Colonic mucosa (tissue), 4 donors: ENCODE data around the gene SLC9A9. TPM values are rescaled to one million over a fixed set of nuclear protein-coding genes. Genes with fewer than 3 reads are reported as not detected.

Source experiments
- DNase-seq: peaks from one replicate; pipeline ENCODE4 v3.0.0-alpha.2; 2020
- H3K27ac ChIP-seq: fragments of 200-600 bp; one replicate; pipeline ENCODE4 v1.8.0; 2021
- H3K27me3 ChIP-seq: fragments of 200-600 bp; one replicate; pipeline ENCODE4 v1.8.0; 2021
- H3K36me3 ChIP-seq: fragments of 200-600 bp; one replicate; pipeline ENCODE4 v1.8.0; 2021
- H3K4me1 ChIP-seq: fragments of 200-600 bp; one replicate; pipeline ENCODE4 v1.8.0; 2021; ENCODE audit warnings: mild to moderate bottlenecking
- H3K4me3 ChIP-seq: fragments of 200-600 bp; one replicate; pipeline ENCODE4 v1.8.0; 2021
- H3K9ac ChIP-seq, 2 donors: one replicate each; pipeline ENCODE4 v1.7.0; 2013; ENCODE audit warnings: control low read depth in 2 of 2, low read depth in 2 of 2, low read length in 2 of 2
- H3K9me3 ChIP-seq: fragments of 200-600 bp; one replicate; pipeline ENCODE4 v1.8.0; 2021
- intact Hi-C: fragments of 100-400 bp; cut with DNase I; formaldehyde crosslinking; loops from one replicate; pipeline ENCODE4 v1.14.1; 2022
- total RNA-seq, 2 donors: library from RNA; stranded (reverse); fragmentation: NEBNext Ultra II Directional in 1 of 2; extraction: Animal tissue kit (Norgen Biotek cat#: 25700) in 1 of 2; gene quantifications; one replicate each; pipeline ENCODE4 v1.2.1, GENCODE V29; 2021
- TF ChIP-seq, protein P1 (sequence below): fragments of 200-600 bp; IDR thresholded peaks from one replicate; pipeline ENCODE4 v1.8.0; 2022; ENCODE audit warnings: antibody characterized with exemption, mild to moderate bottlenecking
- donor health status: healthy.
- donor health status: DM: no; HTN: no; CAD: no.
- donor health status: DM: no; HTN: no; CAD: no.

Gene SLC9A9
- total RNA-seq, 2 donors from 2014 or later: 2.5 to 6.5 TPM

DNA sequence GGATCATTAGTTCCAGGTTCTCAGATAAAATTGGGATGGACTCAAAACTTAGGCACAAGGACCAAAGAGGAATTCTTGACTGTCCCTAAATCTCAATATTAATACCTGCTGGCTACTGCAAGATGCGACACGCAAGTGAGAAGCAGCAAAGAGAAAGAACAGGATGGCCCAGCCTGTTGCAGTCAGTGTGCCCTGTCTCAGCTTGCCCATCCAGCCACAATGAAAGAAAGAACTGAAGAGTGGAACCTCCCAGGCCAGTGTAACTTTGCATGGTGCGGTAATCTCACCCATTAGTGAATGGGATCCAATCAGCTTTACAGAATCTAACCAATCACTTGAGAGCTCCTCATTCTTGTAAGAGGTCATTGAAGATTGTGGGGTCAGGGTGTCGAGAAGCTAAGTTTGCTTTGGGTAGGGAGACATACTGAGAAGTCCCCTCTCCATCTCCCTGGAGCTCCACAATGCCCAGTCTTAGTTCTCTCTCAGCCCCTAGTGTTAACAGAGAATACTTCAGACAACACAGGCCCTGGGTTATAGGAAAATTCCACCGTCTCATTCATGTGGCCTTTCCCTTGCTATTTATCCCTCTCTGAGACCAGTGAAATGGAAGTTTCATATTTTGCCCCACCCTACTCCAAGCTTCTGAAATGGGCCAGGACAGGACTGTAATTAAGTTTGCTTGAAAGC is 3.2 kb upstream of the SLC9A9 start:
- Histone ChIP-seq H3K4me3 (no peak overlapping the region), H3K27ac (no peak overlapping the region), H3K9ac (no peak overlapping the region), H3K4me1 (no peaks in the 10 kb centered on the region), H3K9me3 (no peaks in the 10 kb centered on the region), H3K36me3 (no peaks in the 10 kb centered on the region), H3K27me3 (no peaks in the 10 kb centered on the region)
- intact Hi-C loops: no loop called here
- no peak for DNase-seq
- TF ChIP-seq, protein P1, sequence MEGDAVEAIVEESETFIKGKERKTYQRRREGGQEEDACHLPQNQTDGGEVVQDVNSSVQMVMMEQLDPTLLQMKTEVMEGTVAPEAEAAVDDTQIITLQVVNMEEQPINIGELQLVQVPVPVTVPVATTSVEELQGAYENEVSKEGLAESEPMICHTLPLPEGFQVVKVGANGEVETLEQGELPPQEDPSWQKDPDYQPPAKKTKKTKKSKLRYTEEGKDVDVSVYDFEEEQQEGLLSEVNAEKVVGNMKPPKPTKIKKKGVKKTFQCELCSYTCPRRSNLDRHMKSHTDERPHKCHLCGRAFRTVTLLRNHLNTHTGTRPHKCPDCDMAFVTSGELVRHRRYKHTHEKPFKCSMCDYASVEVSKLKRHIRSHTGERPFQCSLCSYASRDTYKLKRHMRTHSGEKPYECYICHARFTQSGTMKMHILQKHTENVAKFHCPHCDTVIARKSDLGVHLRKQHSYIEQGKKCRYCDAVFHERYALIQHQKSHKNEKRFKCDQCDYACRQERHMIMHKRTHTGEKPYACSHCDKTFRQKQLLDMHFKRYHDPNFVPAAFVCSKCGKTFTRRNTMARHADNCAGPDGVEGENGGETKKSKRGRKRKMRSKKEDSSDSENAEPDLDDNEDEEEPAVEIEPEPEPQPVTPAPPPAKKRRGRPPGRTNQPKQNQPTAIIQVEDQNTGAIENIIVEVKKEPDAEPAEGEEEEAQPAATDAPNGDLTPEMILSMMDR: no peak

DNA sequence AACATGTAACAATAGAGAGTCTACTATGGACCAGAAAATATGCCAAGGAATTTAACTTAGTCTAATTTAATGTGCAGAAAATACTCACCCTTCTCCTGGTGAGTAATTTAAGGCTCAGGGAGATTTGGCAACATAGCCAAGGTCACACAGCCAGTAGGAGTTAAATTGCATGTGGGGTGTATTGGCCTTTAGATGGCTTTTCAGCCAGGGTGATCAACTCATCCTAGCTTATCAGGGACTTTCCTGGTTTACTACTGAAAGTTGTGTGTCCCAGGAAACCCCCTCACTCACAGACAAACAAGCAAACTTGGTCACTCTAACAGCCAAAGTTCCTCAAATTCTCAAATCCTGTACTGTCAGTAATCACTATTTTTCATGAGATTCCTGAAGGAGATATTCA is 2.6 kb upstream of the SLC9A9 start:
- Histone ChIP-seq H3K36me3 (no peaks in the 10 kb centered on the region), H3K9me3 (no peaks in the 10 kb centered on the region), H3K27ac (no peak overlapping the region), H3K27me3 (no peaks in the 10 kb centered on the region), H3K4me1 (no peaks in the 10 kb centered on the region), H3K9ac (no peak overlapping the region), H3K4me3 (no peak overlapping the region)
- intact Hi-C loops: no loop called here
- DNase-seq: no peak
- TF ChIP-seq, protein P1: no peak

DNA sequence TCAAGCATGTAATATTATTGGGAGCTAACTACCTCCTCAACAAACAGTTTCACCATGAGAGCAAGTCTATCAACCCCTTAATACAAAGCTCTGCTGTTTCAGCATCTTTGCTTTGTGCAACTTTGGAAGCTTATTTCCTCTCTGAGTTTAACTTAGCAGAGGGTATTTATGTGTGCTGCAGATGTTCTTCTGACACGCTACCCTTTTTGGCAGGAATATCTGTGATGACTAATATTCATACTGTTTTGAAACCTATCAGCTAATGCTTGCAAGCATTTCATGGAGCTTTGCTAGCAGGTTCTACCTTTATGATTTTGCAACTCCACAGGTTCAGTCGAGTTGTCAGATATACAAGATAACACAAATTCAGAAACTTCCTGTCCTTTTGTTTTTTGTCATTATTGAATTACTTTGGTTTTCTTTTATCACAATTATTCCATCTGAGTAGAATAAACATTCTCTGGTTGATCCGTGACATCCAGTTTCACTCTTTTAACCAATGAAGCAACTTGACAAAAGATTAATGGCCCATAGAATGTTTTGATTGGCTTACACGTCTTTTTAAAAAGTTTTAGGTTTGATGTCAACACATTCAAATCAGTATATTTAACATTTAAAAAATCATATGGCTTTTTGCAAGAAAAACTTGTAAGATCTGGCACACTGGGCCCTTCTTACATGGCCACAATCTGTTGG is 1.7 kb upstream of the SLC9A9 start:
- no peak for DNase-seq
- H3K9ac ChIP-seq: no peak overlapping the region
- TF ChIP-seq, protein P1: no peak
- H3K9me3 ChIP-seq: no peaks in the 10 kb centered on the region
- H3K27me3 ChIP-seq: no peaks in the 10 kb centered on the region
- H3K27ac ChIP-seq: peak overlapping the region; percentile 34
- no peaks in the 10 kb centered on the region for H3K36me3 ChIP-seq
- H3K4me3 ChIP-seq: no peak overlapping the region
- intact Hi-C loops: no loop called here
- H3K4me1 ChIP-seq: no peaks in the 10 kb centered on the region

DNA sequence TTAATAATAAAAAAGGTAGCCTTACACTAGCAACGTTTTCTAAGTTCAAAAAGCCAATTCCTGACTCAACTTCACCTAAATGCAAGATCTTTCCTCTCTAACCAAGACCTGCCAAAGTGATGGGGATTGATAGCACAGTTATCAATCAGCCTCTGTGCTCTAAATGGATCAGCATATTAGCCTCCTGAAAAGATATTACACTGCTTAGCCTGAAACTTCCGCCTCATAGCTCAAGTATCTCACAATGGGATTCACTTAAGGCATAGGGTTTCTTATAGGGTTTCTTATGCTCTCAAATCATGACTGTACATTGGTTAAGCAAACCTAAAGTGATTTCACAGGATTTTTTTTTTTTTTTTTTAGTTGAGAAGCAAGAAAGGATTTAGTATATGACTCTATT is 436 bp upstream of the SLC9A9 start:
- Histone ChIP-seq H3K36me3 (no peaks in the 10 kb centered on the region), H3K4me3 (no peak overlapping the region), H3K27ac (peak overlapping the region; percentile 53), H3K4me1 (no peaks in the 10 kb centered on the region), H3K9me3 (no peaks in the 10 kb centered on the region), H3K27me3 (no peaks in the 10 kb centered on the region), H3K9ac (no peak overlapping the region)
- intact Hi-C loops: no loop called here
- TF ChIP-seq, protein P1: no peak
- no peak for DNase-seq

DNA sequence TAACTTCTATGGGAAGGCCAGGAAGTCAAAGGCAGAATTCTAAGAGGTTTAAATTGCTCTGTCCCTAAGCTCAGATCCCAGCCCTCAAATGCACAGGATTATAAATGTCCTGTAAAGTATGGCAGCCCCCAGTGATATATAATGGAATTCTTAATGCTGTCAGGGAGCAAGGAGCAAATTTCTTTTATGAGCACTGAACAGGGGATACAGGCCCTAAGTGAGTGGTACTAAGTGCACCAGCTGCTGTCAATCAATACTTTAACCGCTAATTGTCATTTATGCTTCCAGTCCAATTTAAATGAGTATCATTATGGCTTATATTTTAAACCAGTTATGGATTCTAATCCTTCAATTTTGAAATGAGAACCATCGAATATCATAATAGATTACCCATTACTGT is 4.7 kb downstream of the SLC9A9 start:
- Histone ChIP-seq H3K4me1 (no peaks in the 10 kb centered on the region), H3K9me3 (no peaks in the 10 kb centered on the region), H3K27ac (no peak overlapping the region), H3K27me3 (no peaks in the 10 kb centered on the region), H3K4me3 (no peak overlapping the region), H3K9ac (no peak overlapping the region), H3K36me3 (no peaks in the 10 kb centered on the region)
- intact Hi-C loops: no loop called here
- TF ChIP-seq, protein P1: no peak
- no peak for DNase-seq
